ENCODE measurements around the gene TMEM50B.

DNA sequence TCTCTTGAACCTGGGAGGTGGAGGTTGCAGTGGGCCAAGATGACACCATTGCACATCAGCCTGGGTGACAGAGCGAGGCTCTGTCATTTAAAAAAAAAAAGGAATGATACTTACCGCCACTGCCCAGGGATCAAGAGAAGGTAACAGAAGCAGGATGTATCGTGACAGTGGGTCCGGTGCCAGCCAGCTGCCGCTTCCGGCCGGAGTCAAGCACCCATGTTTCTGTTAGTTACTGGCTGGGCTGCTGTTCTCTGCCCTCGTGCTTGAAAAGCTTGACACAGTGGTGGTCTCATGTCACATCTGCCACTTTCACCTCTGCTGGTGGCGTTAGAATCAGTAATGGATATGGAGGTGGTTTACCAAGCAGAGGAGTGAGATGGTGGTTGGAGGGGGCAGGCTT lies 55.6 kb downstream of the TMEM50B start:
- TF ChIP-seq, protein P1, sequence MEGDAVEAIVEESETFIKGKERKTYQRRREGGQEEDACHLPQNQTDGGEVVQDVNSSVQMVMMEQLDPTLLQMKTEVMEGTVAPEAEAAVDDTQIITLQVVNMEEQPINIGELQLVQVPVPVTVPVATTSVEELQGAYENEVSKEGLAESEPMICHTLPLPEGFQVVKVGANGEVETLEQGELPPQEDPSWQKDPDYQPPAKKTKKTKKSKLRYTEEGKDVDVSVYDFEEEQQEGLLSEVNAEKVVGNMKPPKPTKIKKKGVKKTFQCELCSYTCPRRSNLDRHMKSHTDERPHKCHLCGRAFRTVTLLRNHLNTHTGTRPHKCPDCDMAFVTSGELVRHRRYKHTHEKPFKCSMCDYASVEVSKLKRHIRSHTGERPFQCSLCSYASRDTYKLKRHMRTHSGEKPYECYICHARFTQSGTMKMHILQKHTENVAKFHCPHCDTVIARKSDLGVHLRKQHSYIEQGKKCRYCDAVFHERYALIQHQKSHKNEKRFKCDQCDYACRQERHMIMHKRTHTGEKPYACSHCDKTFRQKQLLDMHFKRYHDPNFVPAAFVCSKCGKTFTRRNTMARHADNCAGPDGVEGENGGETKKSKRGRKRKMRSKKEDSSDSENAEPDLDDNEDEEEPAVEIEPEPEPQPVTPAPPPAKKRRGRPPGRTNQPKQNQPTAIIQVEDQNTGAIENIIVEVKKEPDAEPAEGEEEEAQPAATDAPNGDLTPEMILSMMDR (IDR thresholded peaks at IDR 0.05), result no peak
- TF ChIP-seq EP300 (IDR thresholded peaks at IDR 0.05) (no peak), POLR2A (IDR thresholded peaks at IDR 0.05) (no peak)

Measured in tibial nerve (tissue), 4 donors.